Measurements from ENCODE around the gene PSTPIP2.

DNA sequence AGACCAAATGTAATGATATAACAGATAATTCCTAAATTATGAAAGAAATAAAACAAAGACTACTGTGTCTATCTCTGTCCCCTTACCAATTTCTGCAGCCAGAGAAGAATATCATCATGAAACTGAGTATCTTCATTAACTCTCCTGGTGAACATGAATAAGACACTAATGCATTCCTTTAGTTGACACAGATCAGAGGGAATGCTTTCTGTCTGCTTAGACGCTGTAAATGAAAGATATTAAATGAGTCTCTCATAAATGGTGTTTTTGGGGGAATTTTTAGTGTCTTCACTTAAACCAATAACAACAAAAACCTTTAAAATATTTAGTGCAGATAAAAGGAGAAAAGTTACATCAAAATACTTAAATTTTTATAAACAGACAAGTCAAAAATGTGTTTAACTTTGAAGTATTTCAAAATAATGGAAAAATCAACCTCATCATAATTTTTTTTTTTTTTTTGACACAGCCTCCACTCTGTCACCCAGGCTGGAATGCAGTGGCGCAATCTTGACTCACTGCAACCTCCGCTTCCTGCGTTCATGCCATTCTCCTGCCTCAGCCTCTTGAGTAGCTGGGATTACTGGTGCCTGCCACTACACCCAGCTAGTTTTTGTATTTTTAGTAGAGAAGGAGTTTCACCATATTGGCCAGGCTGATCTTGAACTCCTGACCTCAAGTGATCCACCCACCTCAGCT lies 120.9 kb downstream of the PSTPIP2 start:
- TF ChIP-seq, protein P1, sequence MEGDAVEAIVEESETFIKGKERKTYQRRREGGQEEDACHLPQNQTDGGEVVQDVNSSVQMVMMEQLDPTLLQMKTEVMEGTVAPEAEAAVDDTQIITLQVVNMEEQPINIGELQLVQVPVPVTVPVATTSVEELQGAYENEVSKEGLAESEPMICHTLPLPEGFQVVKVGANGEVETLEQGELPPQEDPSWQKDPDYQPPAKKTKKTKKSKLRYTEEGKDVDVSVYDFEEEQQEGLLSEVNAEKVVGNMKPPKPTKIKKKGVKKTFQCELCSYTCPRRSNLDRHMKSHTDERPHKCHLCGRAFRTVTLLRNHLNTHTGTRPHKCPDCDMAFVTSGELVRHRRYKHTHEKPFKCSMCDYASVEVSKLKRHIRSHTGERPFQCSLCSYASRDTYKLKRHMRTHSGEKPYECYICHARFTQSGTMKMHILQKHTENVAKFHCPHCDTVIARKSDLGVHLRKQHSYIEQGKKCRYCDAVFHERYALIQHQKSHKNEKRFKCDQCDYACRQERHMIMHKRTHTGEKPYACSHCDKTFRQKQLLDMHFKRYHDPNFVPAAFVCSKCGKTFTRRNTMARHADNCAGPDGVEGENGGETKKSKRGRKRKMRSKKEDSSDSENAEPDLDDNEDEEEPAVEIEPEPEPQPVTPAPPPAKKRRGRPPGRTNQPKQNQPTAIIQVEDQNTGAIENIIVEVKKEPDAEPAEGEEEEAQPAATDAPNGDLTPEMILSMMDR (conservative IDR thresholded peaks at IDR 0.05; ENCODE audit: low read length) = no peak
- TF ChIP-seq EZH2phosphoT487 (IDR thresholded peaks at IDR 0.05; ENCODE audit: borderline replicate concordance) = no peak
